ENCODE measurements around the gene DEGS2. TPM values are rescaled to one million over a fixed set of nuclear protein-coding genes. Genes with fewer than 3 reads are reported as not detected.

Gene DEGS2
- total RNA-seq, 1 experiment from 2014 or later: 1.8 TPM

GRCh38 chr14:100143523-100143922, 15.9 kb downstream of the DEGS2 start:
- Histone ChIP-seq H3K27me3 (ENCODE audit: insufficient read depth, low read length) (no peaks in the 10 kb centered on the region), H3K79me2 (ENCODE audit: insufficient read depth, low read length) (no peaks in the 10 kb centered on the region), H3K9me2 (ENCODE audit: insufficient read depth) (no peaks in the 10 kb centered on the region), H3K4me3 (replicated peaks in 1 of 2; ENCODE audit: low read depth in 1 of 2, low read length in 2 of 2) (no peak overlapping the region), H3K4me2 (ENCODE audit: low read length) (no peak overlapping the region), H3K9ac (ENCODE audit: low read length) (no peak overlapping the region), H3K4me1 (ENCODE audit: control insufficient read depth in 1 of 2, insufficient read depth in 2 of 2, low read length in 2 of 2) (peaks cover 7 to 11% of the 10 kb centered on the region in 2 experiments; a peak in 3 of 4 replicates), H3K27ac (ENCODE audit: low read depth, low read length) (no peak overlapping the region), H4K20me1 (ENCODE audit: insufficient read depth) (no peaks in the 10 kb centered on the region), H3K36me3 (ENCODE audit: control insufficient read depth in 1 of 2, insufficient read depth in 2 of 2, low read length in 2 of 2) (no peaks in the 10 kb centered on the region), H3K9me3 (ENCODE audit: control insufficient read depth in 1 of 2, insufficient read depth in 1 of 2, low read depth in 1 of 2, low read length in 2 of 2) (no peaks in the 10 kb centered on the region), H2AFZ (ENCODE audit: low read depth, low read length, poor library complexity, severe bottlenecking) (no peak overlapping the region)
- no peak for DNase-seq (ENCODE audit: low read depth, low spot score)
- ChIA-PET RAD21 (ENCODE audit: low non-redundant PET in 1 of 2, low total read pairs in 2 of 2, uncharacterized antibody in 2 of 2, unreplicated experiment in 2 of 2) (no interaction called here), CTCF (no interaction called here), POLR2A (no interaction called here)
- no peak for ATAC-seq
- BruUV-seq (replicated peaks): no TSS peak
- TF ChIP-seq EZH2phosphoT487 (IDR thresholded peaks at IDR 0.05; ENCODE audit: borderline replicate concordance) (no peak), CBX3 (IDR thresholded peaks at IDR 0.05; ENCODE audit: low read depth) (no peak), MAX (IDR thresholded peaks at IDR 0.05) (no peak), EGR1 (IDR thresholded peaks at IDR 0.05; ENCODE audit: low read depth) (no peak), RAD21 (IDR thresholded peaks at IDR 0.05; ENCODE audit: low read depth) (no peak), POLR2A (IDR thresholded peaks at IDR 0.05; ENCODE audit: borderline replicate concordance, extremely low read depth, insufficient read depth, insufficient read length) (no peak), TCF7L2 (IDR thresholded peaks at IDR 0.05; ENCODE audit: borderline replicate concordance, extremely low read depth, insufficient read depth, insufficient read length) (no peak), ZBTB33 (IDR thresholded peaks at IDR 0.05; ENCODE audit: extremely low read depth, insufficient replicate concordance, low read length) (no peak), EZH2 (IDR thresholded peaks at IDR 0.05) (no peak), CTCF (IDR thresholded peaks at IDR 0.05 in 2 of 3, conservative IDR thresholded peaks at IDR 0.05 in 1 of 3; ENCODE audit: borderline replicate concordance in 1 of 3, insufficient read depth in 1 of 3, low read depth in 2 of 3, low read length in 2 of 3) (no peak), ZNF274 (IDR thresholded peaks at IDR 0.05; ENCODE audit: low read depth, low read length) (no peak), CEBPB (IDR thresholded peaks at IDR 0.05; ENCODE audit: low read depth) (no peak), SP1 (IDR thresholded peaks at IDR 0.05; ENCODE audit: low read depth) (no peak), POLR2AphosphoS5 (IDR thresholded peaks at IDR 0.05; ENCODE audit: low read depth, low read length) (no peak), SRF (IDR thresholded peaks at IDR 0.05; ENCODE audit: low read depth) (no peak), ZFX (IDR thresholded peaks at IDR 0.05) (no peak)
- intact Hi-C loops (cut with micrococcal nuclease): no loop called here
